NCI-H82 treated with DMSO at 0.1 percent for 48 hours (cell line): Measurements from ENCODE around the gene FGFBP1.

ENCODE experiments used
- DNase-seq: peaks from one replicate; lab custom pipeline; 2025; ENCODE audit not compliant: unreplicated experiment; lab: John Stamatoyannopoulos, UW

The FGFBP1 gene

GRCh38 chr4:15938640-15939039 lies at the start of gene FGFBP1:
FGFBP1 (minus strand) TSS chr4:15938740; CDS start chr4:15936632, 2,108 bp downstream.
- no peak for DNase-seq

- DNase-seq, result no peak
These were observed 49.7 kb upstream of the FGFBP1 start for GRCh38 chr4:15988222-15988621.

- DNase-seq, result no peak
These were observed 48.4 kb upstream of the FGFBP1 start for GRCh38 chr4:15986907-15987306.

GRCh38 chr4:15983610-15984009 lies 45.1 kb upstream of the FGFBP1 start:
- no peak for DNase-seq

GRCh38 chr4:15982842-15983524 lies 44.4 kb upstream of the FGFBP1 start:
- DNase-seq, result no peak

- DNase-seq, result no peak
These were observed 38.2 kb upstream of the FGFBP1 start for GRCh38 chr4:15976456-15977447.

GRCh38 chr4:15971068-15971801 lies 32.7 kb upstream of the FGFBP1 start:
- DNase-seq, result no peak

- no peak for DNase-seq
These were observed 30.2 kb upstream of the FGFBP1 start for GRCh38 chr4:15968551-15969300.

- no peak for DNase-seq
These were observed 26.8 kb upstream of the FGFBP1 start for GRCh38 chr4:15965325-15965724.

GRCh38 chr4:15964159-15964558 lies 25.6 kb upstream of the FGFBP1 start:
- peak; percentile 1 for DNase-seq

GRCh38 chr4:15963576-15963975 lies 25.0 kb upstream of the FGFBP1 start:
- no peak for DNase-seq

- peak; percentile 9 for DNase-seq
These were observed 24.5 kb upstream of the FGFBP1 start, which contains the start of gene FGFBP2 for GRCh38 chr4:15963001-15963451. FGFBP2 (minus strand) TSS chr4:15963175; CDS start chr4:15963129, 46 bp downstream.

- DNase-seq, result no peak
These were observed 23.4 kb upstream of the FGFBP1 start for GRCh38 chr4:15961781-15962510.

GRCh38 chr4:15958562-15958961 lies 20.0 kb upstream of the FGFBP1 start:
- no peak for DNase-seq

GRCh38 chr4:15956179-15956850 lies 17.8 kb upstream of the FGFBP1 start:
- DNase-seq, result peak; percentile 34

GRCh38 chr4:15955670-15956069 lies 17.1 kb upstream of the FGFBP1 start:
- DNase-seq, result no peak

- DNase-seq, result no peak
These were observed 15.1 kb upstream of the FGFBP1 start for GRCh38 chr4:15953625-15954024.

GRCh38 chr4:15951781-15952180 lies 13.2 kb upstream of the FGFBP1 start:
- no peak for DNase-seq

- DNase-seq, result no peak
These were observed 10.3 kb upstream of the FGFBP1 start for GRCh38 chr4:15948826-15949225.
